Suprapubic skin (tissue), 4 donors: ENCODE results near the gene PTPRJ.

Source experiments
- CTCF ChIP-seq, 2 donors: fragments of 200-600 bp in 1 of 2; fragments of 450-650 bp in 1 of 2; sonication (generic) in 1 of 2; IDR thresholded peaks; one replicate each; pipeline ENCODE4 v1.5.1; 2016 to 2019; ENCODE audit warnings: antibody characterized with exemption in 2 of 2, mild to moderate bottlenecking in 1 of 2, moderate library complexity in 1 of 2
- EP300 ChIP-seq: sonication (generic); formaldehyde crosslinking; IDR thresholded peaks from one replicate; pipeline ENCODE4 v1.6.1; 2017; ENCODE audit warnings: antibody characterized with exemption
- POLR2A ChIP-seq, 2 donors: fragments of 450-650 bp; IDR thresholded peaks; one replicate each; pipeline ENCODE4 v1.6.1; 2017; ENCODE audit warnings: antibody characterized with exemption in 2 of 2, mild to moderate bottlenecking in 2 of 2, moderate library complexity in 2 of 2
- POLR2AphosphoS5 ChIP-seq, 3 donors: sonication (generic); formaldehyde crosslinking; IDR thresholded peaks; one replicate each; pipeline ENCODE4 v1.6.1; 2017; ENCODE audit warnings: antibody characterized with exemption in 3 of 3

DNA sequence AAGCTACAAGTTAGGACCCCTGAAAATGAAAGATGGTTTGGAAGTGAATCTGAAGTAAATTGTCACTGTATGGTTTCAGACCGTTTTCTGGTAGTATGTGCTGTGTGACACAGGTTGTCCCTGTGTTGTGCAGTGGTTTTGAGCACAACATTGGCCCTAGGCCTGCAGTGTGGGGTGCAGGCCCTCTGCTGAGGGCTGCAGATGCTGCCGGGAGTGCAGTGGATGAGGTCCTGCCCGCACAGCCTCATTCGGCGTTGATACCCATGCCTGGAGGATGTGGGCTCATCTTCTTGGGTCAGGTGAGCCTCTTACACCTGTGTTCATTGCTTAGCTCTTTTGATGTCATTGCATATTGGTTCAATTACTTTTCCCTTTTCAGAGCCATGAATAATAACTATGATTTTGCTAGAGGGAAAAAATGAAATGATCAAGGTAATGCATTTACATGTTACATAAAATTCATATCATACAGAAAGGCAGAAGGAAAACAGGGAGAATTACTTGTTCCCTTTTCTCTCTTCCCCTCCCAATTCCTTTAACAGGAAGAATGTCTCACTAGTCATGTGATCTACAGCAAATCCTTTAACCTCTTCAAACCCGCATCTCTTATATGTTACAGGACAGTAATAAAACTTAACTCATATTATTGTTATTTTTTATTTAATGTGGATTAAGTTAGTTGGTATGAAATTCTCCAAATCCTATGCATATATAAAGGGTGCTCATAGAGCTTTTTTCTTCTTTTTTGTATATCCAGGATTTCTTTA lies 48.7 kb downstream of the PTPRJ start:
- TF ChIP-seq POLR2A (IDR thresholded peaks at IDR 0.05), result no peak
- no peak for TF ChIP-seq CTCF (IDR thresholded peaks at IDR 0.05)
- no peak for TF ChIP-seq POLR2AphosphoS5 (IDR thresholded peaks at IDR 0.05)
- TF ChIP-seq EP300, result no peak
